OCI-LY1 (cell line): ENCODE data around the gene FAIM2.

Experiments
- H2AFZ ChIP-seq: fragments of 200-600 bp; sonication (generic), shearing (Covaris generic); 2 replicates; pipeline ENCODE4 v1.6.0; 2014; ENCODE audit warnings: antibody characterized with exemption, mild to moderate bottlenecking, low read length
- H3F3A ChIP-seq: fragments of 200-600 bp; sonication (generic), shearing (Covaris generic); 2 replicates; pipeline ENCODE4 v1.6.0; 2014; ENCODE audit warnings: mild to moderate bottlenecking, antibody characterized with exemption, low read length, moderate library complexity; ENCODE audit not compliant: insufficient read depth
- H3K27ac ChIP-seq: fragments of 200-600 bp; sonication (generic); 2 replicates; pipeline ENCODE4 v1.5.1; 2014; ENCODE audit warnings: low read length, mixed run types, mild to moderate bottlenecking, low read depth; ENCODE audit not compliant: poor library complexity, severe bottlenecking
- H3K27me3 ChIP-seq: fragments of 200-600 bp; sonication (generic); 2 replicates; pipeline ENCODE4 v1.6.0; 2014; ENCODE audit warnings: antibody characterized with exemption, mild to moderate bottlenecking, low read length, moderate library complexity; ENCODE audit not compliant: insufficient read depth
- H3K36me3 ChIP-seq: fragments of 200-600 bp; sonication (generic); 2 replicates; pipeline ENCODE4 v1.6.1; 2014; ENCODE audit warnings: mild to moderate bottlenecking, antibody characterized with exemption, low read length, moderate library complexity, mixed read lengths; ENCODE audit not compliant: insufficient read depth
- H3K4me1 ChIP-seq: fragments of 200-600 bp; sonication (generic); 2 replicates; pipeline ENCODE4 v1.5.1; 2014; ENCODE audit warnings: mild to moderate bottlenecking, low read length, moderate library complexity; ENCODE audit not compliant: insufficient read depth, severe bottlenecking
- H3K4me2 ChIP-seq: fragments of 200-600 bp; sonication (generic), shearing (Covaris generic); 2 replicates; pipeline ENCODE4 v1.6.1; 2014; ENCODE audit warnings: low read length
- H3K4me3 ChIP-seq: fragments of 200-600 bp; sonication (generic); 2 replicates; pipeline ENCODE4 v1.5.1; 2014; ENCODE audit warnings: low read length, low read depth, mild to moderate bottlenecking, mixed read lengths; ENCODE audit not compliant: poor library complexity, severe bottlenecking
- H3K79me2 ChIP-seq: fragments of 200-600 bp; shearing (Covaris generic); 2 replicates; pipeline ENCODE4 v1.6.1; 2016; ENCODE audit warnings: mixed run types, low read length, mixed read lengths; ENCODE audit not compliant: insufficient read depth
- H3K9ac ChIP-seq: fragments of 200-600 bp; sonication (generic), shearing (Covaris generic); 2 replicates; pipeline ENCODE4 v1.6.1; 2014; ENCODE audit warnings: mild to moderate bottlenecking, low read length, mixed read lengths
- H3K9me2 ChIP-seq: fragments of 200-600 bp; sonication (generic), shearing (Covaris generic); 2 replicates; pipeline ENCODE4 v1.6.1; 2014; ENCODE audit warnings: low read depth, mild to moderate bottlenecking, low read length, mixed read lengths
- H3K9me3 ChIP-seq: fragments of 200-600 bp; shearing (Covaris generic); 2 replicates; pipeline ENCODE4 v1.6.1; 2014; ENCODE audit warnings: low read length, mixed read lengths
- H4K20me1 ChIP-seq: fragments of 200-600 bp; sonication (generic), shearing (Covaris generic); 2 replicates; pipeline ENCODE4 v1.6.0; 2016; ENCODE audit warnings: mild to moderate bottlenecking, low read length; ENCODE audit not compliant: insufficient read depth
- CTCF ChIP-seq: fragments of 200-600 bp; sonication (generic), shearing (Covaris generic); IDR thresholded peaks from 2 replicates; pipeline ENCODE4 v1.5.1; 2017; ENCODE audit warnings: mild to moderate bottlenecking, antibody characterized with exemption, low read length, moderate library complexity, mixed read lengths
- EZH2 ChIP-seq: fragments of 200-600 bp; sonication (generic), shearing (Covaris generic); IDR thresholded peaks from 2 replicates; pipeline ENCODE4 v1.8.0; 2017; ENCODE audit warnings: borderline replicate concordance, mixed run types, mild to moderate bottlenecking, antibody characterized with exemption, low read length, moderate library complexity, mixed read lengths

Gene FAIM2

GRCh38 chr12:49921936-49922335 lies 18.2 kb upstream of the FAIM2 start:
- Histone ChIP-seq H3K36me3 (no peaks in the 10 kb centered on the region), H3K4me1 (no peaks in the 10 kb centered on the region), H3K79me2 (no peaks in the 10 kb centered on the region), H3K4me2 (no peak overlapping the region), H3K9ac (no peak overlapping the region), H3K4me3 (no peak overlapping the region), H4K20me1 (no peaks in the 10 kb centered on the region), H3F3A (no peaks in the 10 kb centered on the region), H3K27ac (no peak overlapping the region), H3K9me3 (no peaks in the 10 kb centered on the region), H3K27me3 (peaks cover 9% of the 10 kb centered on the region), H2AFZ (no peak overlapping the region), H3K9me2 (no peaks in the 10 kb centered on the region)
- TF ChIP-seq CTCF (no peak), EZH2 (no peak)

GRCh38 chr12:49921299-49921698 lies 17.6 kb upstream of the FAIM2 start:
- no peak overlapping the region for H3K9ac ChIP-seq
- no peak for TF ChIP-seq CTCF
- TF ChIP-seq EZH2: no peak
- no peak overlapping the region for H3K4me3 ChIP-seq
- no peak overlapping the region for H3K27ac ChIP-seq
- no peaks in the 10 kb centered on the region for H3K4me1 ChIP-seq
- H3K9me2 ChIP-seq: no peaks in the 10 kb centered on the region
- no peaks in the 10 kb centered on the region for H3K36me3 ChIP-seq
- H4K20me1 ChIP-seq: no peaks in the 10 kb centered on the region
- H3K27me3 ChIP-seq: peaks cover 9% of the 10 kb centered on the region
- no peaks in the 10 kb centered on the region for H3F3A ChIP-seq
- no peaks in the 10 kb centered on the region for H3K9me3 ChIP-seq
- H2AFZ ChIP-seq: no peak overlapping the region
- no peak overlapping the region for H3K4me2 ChIP-seq
- no peaks in the 10 kb centered on the region for H3K79me2 ChIP-seq

- Histone ChIP-seq H3F3A (no peaks in the 10 kb centered on the region), H3K4me3 (no peak overlapping the region), H3K9me3 (no peaks in the 10 kb centered on the region), H3K9me2 (no peaks in the 10 kb centered on the region), H3K27me3 (peaks cover 12% of the 10 kb centered on the region; the same call in 1 of the 2 replicates), H3K27ac (no peak overlapping the region), H3K4me1 (no peaks in the 10 kb centered on the region), H3K79me2 (no peaks in the 10 kb centered on the region), H3K36me3 (no peaks in the 10 kb centered on the region), H4K20me1 (no peaks in the 10 kb centered on the region), H3K9ac (no peak overlapping the region), H3K4me2 (no peak overlapping the region), H2AFZ (no peak overlapping the region)
- TF ChIP-seq EZH2 (no peak), CTCF (no peak)
Observed at GRCh38 chr12:49920915-49921286, 17.2 kb upstream of the FAIM2 start.
